ENCODE data around the gene GRID1.

GRCh38 chr10:86315549-86315942, 51.0 kb downstream of the GRID1 start:
- TF ChIP-seq CTCF (IDR thresholded peaks at IDR 0.05) (no peak), POLR2A (IDR thresholded peaks at IDR 0.05) (no peak)

Measured in lower leg skin (tissue), 3 donors.